ENCODE data around the gene C1orf21.

The C1orf21 gene

GRCh38 chr1:184387069-184387475 is 243 bp downstream of the C1orf21 start:
- Histone ChIP-seq H3K79me2 (ENCODE audit: control insufficient read depth, low read length) (no peaks in the 10 kb centered on the region), H3K36me3 (ENCODE audit: control insufficient read depth, low read length) (no peaks in the 10 kb centered on the region), H4K20me1 (ENCODE audit: control insufficient read depth, insufficient read depth, low read depth, low read length) (no peaks in the 10 kb centered on the region), H3K27me3 (ENCODE audit: control insufficient read depth, low read length) (peaks cover 67% of the 10 kb centered on the region), H3K4me2 (ENCODE audit: low read length) (peak overlapping the region; percentile 81), H3F3A (ENCODE audit: control insufficient read depth, insufficient read depth) (no peaks in the 10 kb centered on the region), H3K4me1 (ENCODE audit: control insufficient read depth, low read length) (peaks cover 4% of the 10 kb centered on the region; the same call in 1 of the 2 replicates), H3K9me2 (replicated peaks; ENCODE audit: control insufficient read depth, low read length) (no peaks in the 10 kb centered on the region), H3K9me3 (ENCODE audit: control insufficient read depth, insufficient read depth, low read length) (no peaks in the 10 kb centered on the region), H3K4me3 (ENCODE audit: low read length) (peak overlapping the region; percentile 67), H3K27ac (ENCODE audit: low read depth, low read length) (no peak overlapping the region)
- TF ChIP-seq EZH2phosphoT487 (IDR thresholded peaks at IDR 0.05; ENCODE audit: borderline replicate concordance, low read length) (peak; percentile 85; the same call in 1 of the 2 replicates), CTCF (IDR thresholded peaks at IDR 0.05; ENCODE audit: low read depth, low read length, poor library complexity, severe bottlenecking) (no peak)

- Histone ChIP-seq H3K4me2 (ENCODE audit: low read length) (peak overlapping the region; percentile 81), H3K4me1 (ENCODE audit: control insufficient read depth, low read length) (peaks cover 4% of the 10 kb centered on the region; the same call in 1 of the 2 replicates), H3K27ac (ENCODE audit: low read depth, low read length) (no peak overlapping the region), H3K9me3 (ENCODE audit: control insufficient read depth, insufficient read depth, low read length) (no peaks in the 10 kb centered on the region), H3K79me2 (ENCODE audit: control insufficient read depth, low read length) (no peaks in the 10 kb centered on the region), H3F3A (ENCODE audit: control insufficient read depth, insufficient read depth) (no peaks in the 10 kb centered on the region), H3K27me3 (ENCODE audit: control insufficient read depth, low read length) (peaks cover 67% of the 10 kb centered on the region), H3K36me3 (ENCODE audit: control insufficient read depth, low read length) (no peaks in the 10 kb centered on the region), H3K4me3 (ENCODE audit: low read length) (peak overlapping the region; percentile 67), H4K20me1 (ENCODE audit: control insufficient read depth, insufficient read depth, low read depth, low read length) (no peaks in the 10 kb centered on the region), H3K9me2 (replicated peaks; ENCODE audit: control insufficient read depth, low read length) (no peaks in the 10 kb centered on the region)
- TF ChIP-seq CTCF (IDR thresholded peaks at IDR 0.05; ENCODE audit: low read depth, low read length, poor library complexity, severe bottlenecking): no peak
- TF ChIP-seq EZH2phosphoT487 (IDR thresholded peaks at IDR 0.05; ENCODE audit: borderline replicate concordance, low read length): no peak
Observed at GRCh38 chr1:184387476-184388318, 868 bp downstream of the C1orf21 start.

GRCh38 chr1:184388319-184388889 is 1.6 kb downstream of the C1orf21 start:
- Histone ChIP-seq H3K36me3 (ENCODE audit: control insufficient read depth, low read length) (no peaks in the 10 kb centered on the region), H3K4me3 (ENCODE audit: low read length) (no peak overlapping the region), H3K9me3 (ENCODE audit: control insufficient read depth, insufficient read depth, low read length) (no peaks in the 10 kb centered on the region), H3K27me3 (ENCODE audit: control insufficient read depth, low read length) (peaks cover 67% of the 10 kb centered on the region), H4K20me1 (ENCODE audit: control insufficient read depth, insufficient read depth, low read depth, low read length) (no peaks in the 10 kb centered on the region), H3K4me2 (ENCODE audit: low read length) (no peak overlapping the region), H3F3A (ENCODE audit: control insufficient read depth, insufficient read depth) (no peaks in the 10 kb centered on the region), H3K27ac (ENCODE audit: low read depth, low read length) (no peak overlapping the region), H3K9me2 (replicated peaks; ENCODE audit: control insufficient read depth, low read length) (no peaks in the 10 kb centered on the region), H3K79me2 (ENCODE audit: control insufficient read depth, low read length) (no peaks in the 10 kb centered on the region), H3K4me1 (ENCODE audit: control insufficient read depth, low read length) (peaks cover 4% of the 10 kb centered on the region; the same call in 1 of the 2 replicates)
- TF ChIP-seq EZH2phosphoT487 (IDR thresholded peaks at IDR 0.05; ENCODE audit: borderline replicate concordance, low read length): no peak
- no peak for TF ChIP-seq CTCF (IDR thresholded peaks at IDR 0.05; ENCODE audit: low read depth, low read length, poor library complexity, severe bottlenecking)

Data from DOHH2 (cell line).